GM18508 (cell line): Measurements from ENCODE around the gene ESRRB.
"Not testable (repeated sequence)": the region's sequence is repeated elsewhere in the genome, so short reads cannot be mapped to it uniquely, and the experiment has no call there.

Experiments
- ATAC-seq: cut with Tn5 transposase; IDR thresholded peaks from one replicate; pipeline ENCODE4 v1.9.1; 2021; ENCODE audit warnings: moderate number of reproducible peaks; ENCODE audit not compliant: insufficient read depth, unreplicated experiment

The ESRRB gene

GRCh38 chr14:76531821-76532318 lies 155.9 kb downstream of the ESRRB start:
- no peak for ATAC-seq

GRCh38 chr14:76536636-76537035 lies 160.7 kb downstream of the ESRRB start:
- ATAC-seq, result not testable (repeated sequence)

DNA sequence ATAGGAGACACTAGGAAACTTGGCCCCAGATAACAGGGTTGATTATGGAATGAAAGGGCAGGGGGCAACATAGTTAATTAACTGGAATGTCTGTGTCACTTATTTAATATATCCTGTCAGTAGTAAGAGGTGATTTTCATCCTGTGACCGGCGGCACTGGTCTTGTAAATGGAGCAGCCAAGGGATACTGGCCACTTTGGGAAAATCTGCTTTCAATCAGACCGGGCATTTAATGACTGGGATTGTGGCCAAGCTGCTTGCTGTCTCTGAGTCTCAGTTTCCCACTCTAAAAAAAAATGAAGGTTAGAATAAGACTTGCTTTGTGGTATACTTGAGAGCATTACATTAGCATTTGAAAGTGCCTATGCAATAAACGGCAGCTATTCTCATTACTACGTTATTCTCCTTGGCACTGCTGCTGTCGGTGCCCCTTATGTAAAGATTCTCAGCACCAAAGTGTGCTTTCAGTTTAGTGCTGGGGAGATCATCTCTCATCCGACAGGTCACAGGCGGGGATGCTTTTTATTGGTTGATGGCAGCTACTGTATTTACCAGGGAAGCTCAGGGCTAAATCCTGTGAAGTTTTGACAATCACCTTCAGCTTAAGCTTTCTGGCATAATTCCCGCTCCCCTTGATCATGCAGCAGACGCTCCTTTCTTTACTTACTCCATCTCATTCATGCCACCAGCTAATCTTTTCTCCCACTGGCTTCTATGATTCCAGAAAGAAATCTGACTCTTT lies 162.1 kb downstream of the ESRRB start:
- ATAC-seq, result no peak

DNA sequence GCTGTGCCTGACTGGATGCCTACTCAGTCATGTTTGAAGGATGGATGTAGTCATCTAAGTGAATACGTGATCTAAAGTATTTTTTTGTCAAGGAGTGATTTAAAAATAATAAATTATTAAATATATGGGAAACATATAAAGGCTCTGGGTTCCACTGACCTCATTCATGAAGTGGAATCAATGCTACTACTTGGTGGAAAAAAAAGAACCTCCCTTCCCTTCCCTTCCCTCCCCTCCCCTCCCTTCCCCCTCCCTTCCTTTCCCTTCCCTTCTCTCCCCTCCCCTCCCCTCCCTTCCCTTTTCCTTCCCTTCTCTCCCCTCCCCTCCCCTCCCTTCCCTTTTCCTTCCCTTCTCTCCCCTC lies 162.7 kb downstream of the ESRRB start:
- no peak for ATAC-seq

GRCh38 chr14:76539130-76539529 lies 163.2 kb downstream of the ESRRB start:
- ATAC-seq, result no peak

GRCh38 chr14:76541594-76542219 lies 165.8 kb downstream of the ESRRB start:
- ATAC-seq, result no peak

GRCh38 chr14:76546426-76547221 lies 170.7 kb downstream of the ESRRB start:
- no peak for ATAC-seq

DNA sequence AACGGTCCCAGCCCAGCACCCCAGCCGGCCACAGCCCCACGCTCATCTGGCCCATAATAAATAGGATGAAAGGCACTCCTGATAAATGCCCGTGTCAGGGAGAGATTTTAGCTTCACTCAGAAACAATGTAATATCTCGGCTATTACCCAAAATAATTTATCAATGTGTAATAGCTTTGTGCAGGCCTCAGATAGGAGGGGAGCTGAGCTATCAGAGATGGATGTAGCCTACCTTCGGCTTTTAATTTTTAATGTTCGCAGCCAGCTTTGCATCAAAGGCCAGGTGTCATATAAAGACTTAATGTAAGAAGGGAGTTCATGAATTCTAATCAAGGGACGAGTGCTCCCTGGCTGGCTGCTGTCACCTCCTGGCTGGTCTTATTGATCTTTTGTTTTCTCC lies 171.9 kb downstream of the ESRRB start:
- no peak for ATAC-seq

- no peak for ATAC-seq
Measured at GRCh38 chr14:76550534-76550933, 174.6 kb downstream of the ESRRB start.

DNA sequence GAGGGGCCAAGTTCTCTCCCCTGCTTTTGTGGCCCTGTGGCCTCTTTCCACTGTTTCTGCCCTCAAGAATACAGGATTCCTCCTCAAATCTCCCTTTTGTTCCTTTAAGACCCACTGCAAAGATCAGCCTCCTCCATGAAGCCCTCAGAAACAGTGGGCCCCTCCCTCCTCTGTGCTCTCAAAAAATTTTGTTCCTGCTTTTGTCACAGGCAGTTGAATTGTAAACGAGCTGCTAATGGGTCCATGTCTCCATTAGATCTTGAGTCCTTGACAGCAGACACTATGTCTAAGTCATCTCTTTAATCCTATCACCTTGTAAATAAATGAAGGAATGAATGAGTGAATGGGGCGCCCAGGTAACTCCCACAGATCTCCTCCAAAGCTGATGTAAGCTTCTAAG lies 175.2 kb downstream of the ESRRB start:
- no peak for ATAC-seq
